H1 (cell line): Measurements from ENCODE around the gene DSCAM. TPM values are rescaled to one million over a fixed set of nuclear protein-coding genes. Genes with fewer than 3 reads are reported as not detected.

Experiments used
- CTCF ChIA-PET: fragments of 300-600 bp; sonication (Branson Sonifier 250); formaldehyde crosslinking; loops from one replicate; lab custom pipeline; 2021; ENCODE audit not compliant: partially characterized antibody; lab: Charles Lee
- POLR2A ChIA-PET: fragments of 300-600 bp; sonication (Branson Sonifier 250); formaldehyde crosslinking; loops from one replicate; lab custom pipeline; 2021; ENCODE audit warnings: inconsistent platforms; ENCODE audit not compliant: partially characterized antibody; lab: Charles Lee
- DNase-seq, 2 experiments: peaks; one replicate each; pipeline versions ENCODE4 v3.0.0 to v3.0.0-alpha.2; 2010 to 2022; ENCODE audit warnings: low spot score in 2 of 2, low read depth in 1 of 2, mixed read lengths in 1 of 2
- FAIRE-seq: peaks from 2 replicates; lab custom pipeline; 2011; peaks lifted over from hg19 to GRCh38; lab: Jason Lieb, UNC
- H2AFZ ChIP-seq: 2 replicates; pipeline ENCODE4 v1.8.1; 2012; ENCODE audit warnings: low read length, inconsistent platforms
- H2AK5ac ChIP-seq: 2 replicates; pipeline ENCODE4 v1.6.1; 2013; ENCODE audit warnings: low read depth, low read length
- H2BK120ac ChIP-seq: replicated peaks from 2 replicates; pipeline ENCODE3; 2013; ENCODE audit warnings: low read depth, low read length, inconsistent platforms
- H2BK12ac ChIP-seq: 2 replicates; pipeline ENCODE4 v1.6.1; 2013; ENCODE audit warnings: low read depth, low read length
- H2BK15ac ChIP-seq: 2 replicates; pipeline ENCODE4 v1.6.1; 2013; ENCODE audit warnings: low read length
- H2BK20ac ChIP-seq: 2 replicates; pipeline ENCODE4 v1.6.1; 2013; ENCODE audit warnings: low read length
- H2BK5ac ChIP-seq: 2 replicates; pipeline ENCODE4 v1.6.1; 2013; ENCODE audit warnings: low read depth, low read length
- H3K14ac ChIP-seq: 2 replicates; pipeline ENCODE4 v1.6.1; 2013; ENCODE audit warnings: inconsistent platforms; ENCODE audit not compliant: insufficient read length
- H3K18ac ChIP-seq: 2 replicates; pipeline ENCODE4 v1.6.1; 2013; ENCODE audit warnings: low read length; ENCODE audit errors: extremely low read depth
- H3K23ac ChIP-seq: 2 replicates; pipeline ENCODE4 v1.6.1; 2013; ENCODE audit warnings: inconsistent platforms; ENCODE audit not compliant: insufficient read length
- H3K23me2 ChIP-seq: 2 replicates; pipeline ENCODE4 v1.6.1; 2013; ENCODE audit warnings: low read depth, low read length
- H3K27ac ChIP-seq: 2 replicates; pipeline ENCODE4 v1.6.1; 2011; ENCODE audit warnings: low read depth, low read length, inconsistent platforms
- H3K27me3 ChIP-seq, 4 experiments: replicated peaks in 1 of 4; 1 replicate in 1 of 4; 2 replicates in 3 of 4; pipeline versions ENCODE4 v1.6.1 to v1.8.1; 2011 to 2013; ENCODE audit warnings: low read length in 3 of 4, mild to moderate bottlenecking in 3 of 4, inconsistent platforms in 2 of 4, mixed read lengths in 2 of 4, moderate library complexity in 1 of 4; ENCODE audit not compliant: control insufficient read depth in 3 of 4, insufficient read depth in 3 of 4; ENCODE audit errors: extremely low read depth in 1 of 4
- H3K36me3 ChIP-seq, 4 experiments: 2 replicates each; pipeline versions ENCODE4 v1.6.1 to v1.8.1; 2011 to 2013; ENCODE audit warnings: mild to moderate bottlenecking in 4 of 4, low read length in 3 of 4, moderate library complexity in 2 of 4, control low read depth in 1 of 4, inconsistent platforms in 1 of 4; ENCODE audit not compliant: insufficient read depth in 4 of 4, control insufficient read depth in 2 of 4
- H3K4ac ChIP-seq: replicated peaks from 2 replicates; pipeline ENCODE3; 2013; ENCODE audit warnings: low read length, low read depth, mixed read lengths, inconsistent platforms; ENCODE audit not compliant: insufficient read length
- H3K4me1 ChIP-seq, 4 experiments: replicated peaks in 1 of 4; 1 replicate in 1 of 4; 2 replicates in 3 of 4; pipeline versions ENCODE4 v1.6.1 to v1.8.1; 2011 to 2013; ENCODE audit warnings: low read length in 3 of 4, inconsistent platforms in 2 of 4, mixed read lengths in 1 of 4; ENCODE audit not compliant: insufficient read depth in 4 of 4, control insufficient read depth in 3 of 4
- H3K4me2 ChIP-seq, 2 experiments: 2 replicates each; pipeline versions ENCODE4 v1.6.1 to v1.8.1; 2011 to 2013; ENCODE audit warnings: low read depth in 2 of 2, low read length in 2 of 2, control low read depth in 1 of 2, inconsistent platforms in 1 of 2, mild to moderate bottlenecking in 1 of 2; ENCODE audit not compliant: insufficient read depth in 1 of 2
- H3K4me3 ChIP-seq, 4 experiments: fragments of 200-600, 300-600 bp in 1 of 4; sonication (generic), shearing (Covaris generic), sonication (Bioruptor Twin) in 1 of 4; 2 replicates each; pipeline versions ENCODE4 v1.5.1 to v1.8.1; 2011 to 2016; ENCODE audit warnings: low read length in 4 of 4, low read depth in 3 of 4, control low read depth in 2 of 4, inconsistent platforms in 2 of 4, mild to moderate bottlenecking in 2 of 4, mixed read lengths in 1 of 4, moderate library complexity in 1 of 4; ENCODE audit not compliant: insufficient read depth in 2 of 4; ENCODE audit errors: extremely low read depth in 1 of 4
- H3K56ac ChIP-seq: replicated peaks from 2 replicates; pipeline ENCODE3; 2013; ENCODE audit warnings: low read depth, mild to moderate bottlenecking, mixed read lengths, low read length, inconsistent platforms; ENCODE audit not compliant: insufficient read length
- H3K79me1 ChIP-seq: 2 replicates; pipeline ENCODE4 v1.6.1; 2013; ENCODE audit warnings: low read depth, low read length, control low read depth
- H3K79me2 ChIP-seq, 2 experiments: 2 replicates each; pipeline versions ENCODE4 v1.6.1 to v1.8.1; 2012 to 2013; ENCODE audit warnings: low read length in 2 of 2, mild to moderate bottlenecking in 2 of 2, inconsistent platforms in 1 of 2; ENCODE audit not compliant: insufficient read depth in 2 of 2, control insufficient read depth in 1 of 2
- H3K9ac ChIP-seq, 4 experiments: replicated peaks in 1 of 4; 1 replicate in 1 of 4; 2 replicates in 3 of 4; pipeline versions ENCODE4 v1.6.1 to v1.8.1; 2011 to 2013; ENCODE audit warnings: low read depth in 3 of 4, low read length in 3 of 4, control low read depth in 2 of 4, mild to moderate bottlenecking in 2 of 4, moderate library complexity in 2 of 4, inconsistent platforms in 1 of 4; ENCODE audit errors: extremely low read depth in 1 of 4
- H3K9me3 ChIP-seq, 2 experiments: 2 replicates each; pipeline versions ENCODE4 v1.6.1 to v1.8.1; 2012 to 2013; ENCODE audit warnings: mild to moderate bottlenecking in 2 of 2, moderate library complexity in 2 of 2, control low read depth in 1 of 2, inconsistent platforms in 1 of 2, low read depth in 1 of 2, low read length in 1 of 2, mixed read lengths in 1 of 2; ENCODE audit not compliant: insufficient read depth in 2 of 2
- H4K20me1 ChIP-seq, 2 experiments: replicated peaks in 1 of 2; 2 replicates each; pipeline versions ENCODE3 to v1.8.1; 2011 to 2013; ENCODE audit warnings: inconsistent platforms in 2 of 2, low read length in 2 of 2, mild to moderate bottlenecking in 1 of 2; ENCODE audit not compliant: insufficient read depth in 2 of 2, control insufficient read depth in 1 of 2
- H4K5ac ChIP-seq: 2 replicates; pipeline ENCODE4 v1.6.1; 2013; ENCODE audit warnings: low read length, low read depth, mixed read lengths, inconsistent platforms; ENCODE audit not compliant: insufficient read length
- H4K8ac ChIP-seq: 2 replicates; pipeline ENCODE4 v1.8.0; 2013; ENCODE audit warnings: mild to moderate bottlenecking, moderate library complexity, low read length, inconsistent platforms; ENCODE audit not compliant: insufficient read depth; ENCODE audit errors: extremely low read depth
- H4K91ac ChIP-seq: replicated peaks from 2 replicates; pipeline ENCODE3; 2013; ENCODE audit warnings: low read length, mixed read lengths, inconsistent platforms; ENCODE audit not compliant: insufficient read length
- CBX8 ChIP-seq: fragments of 300-800, 300-1000 bp; sonication (generic); IDR thresholded peaks from 2 replicates; pipeline ENCODE4 v1.7.1; 2016; ENCODE audit warnings: low read depth, low read length, borderline replicate concordance
- HDAC2 ChIP-seq, 2 experiments: fragments of 300-600 bp in 1 of 2; sonication (generic) in 1 of 2; IDR thresholded peaks; 2 replicates each; pipeline ENCODE4 v1.6.1; 2011 to 2012; ENCODE audit warnings: low read depth in 2 of 2, low read length in 2 of 2, mild to moderate bottlenecking in 2 of 2, moderate library complexity in 2 of 2, borderline replicate concordance in 1 of 2, inconsistent platforms in 1 of 2
- HDAC6 ChIP-seq: IDR thresholded peaks from one replicate; pipeline ENCODE4 v1.7.1; 2012; ENCODE audit warnings: low read depth, mild to moderate bottlenecking, inconsistent platforms, low read length, moderate library complexity
- JUND ChIP-seq: IDR thresholded peaks from 2 replicates; pipeline ENCODE4 v1.6.1; 2011; ENCODE audit warnings: mild to moderate bottlenecking, improper control_type of control experiment, low read length
- KDM1A ChIP-seq: fragments of 200-600, 300-600 bp; sonication (generic); IDR thresholded peaks from 2 replicates; pipeline ENCODE4 v1.7.1; 2016; ENCODE audit warnings: mild to moderate bottlenecking, low read length, borderline replicate concordance
- KDM5A ChIP-seq: fragments of 200-600 bp; IDR thresholded peaks from 2 replicates; pipeline ENCODE4 v1.7.1; 2012; ENCODE audit warnings: mild to moderate bottlenecking, low read length, inconsistent platforms, mixed read lengths
- NRF1 ChIP-seq: IDR thresholded peaks from 2 replicates; pipeline ENCODE4 v1.6.1; 2011; ENCODE audit warnings: mild to moderate bottlenecking, low read depth, low read length, improper control_type of control experiment
- RAD21 ChIP-seq, 2 experiments: IDR thresholded peaks in 1 of 2; conservative IDR thresholded peaks in 1 of 2; 2 replicates each; pipeline ENCODE4 v1.6.1; 2011; ENCODE audit warnings: low read depth in 2 of 2, low read length in 2 of 2, improper control_type of control experiment in 1 of 2, inconsistent platforms in 1 of 2, mild to moderate bottlenecking in 1 of 2, moderate library complexity in 1 of 2
- RBBP5 ChIP-seq: IDR thresholded peaks from 2 replicates; pipeline ENCODE4 v1.7.1; 2012; ENCODE audit warnings: low read depth, mild to moderate bottlenecking, inconsistent platforms, low read length, moderate library complexity, borderline replicate concordance
- RNF2 ChIP-seq: fragments of 200-900, 300-1000 bp; sonication (generic); IDR thresholded peaks from 2 replicates; pipeline ENCODE4 v1.7.1; 2016; ENCODE audit warnings: borderline replicate concordance, low read depth, mild to moderate bottlenecking, antibody characterized with exemption, low read length; ENCODE audit not compliant: poor library complexity, severe bottlenecking; ENCODE audit errors: missing control alignments
- SIRT6 ChIP-seq: IDR thresholded peaks from one replicate; pipeline ENCODE4 v1.7.1; 2012; ENCODE audit warnings: low read length, inconsistent platforms
- SP1 ChIP-seq: IDR thresholded peaks from 2 replicates; pipeline ENCODE4 v1.6.1; 2011; ENCODE audit warnings: low read depth, low read length
- SUZ12 ChIP-seq: fragments of 200-600 bp; sonication (generic); IDR thresholded peaks from 2 replicates; pipeline ENCODE4 v1.6.1; 2012; ENCODE audit warnings: mild to moderate bottlenecking, inconsistent platforms, low read length, moderate library complexity, mixed read lengths
- TCF12 ChIP-seq: IDR thresholded peaks from 2 replicates; pipeline ENCODE4 v1.6.1; 2011; ENCODE audit warnings: low read depth, mild to moderate bottlenecking, low read length
- ZNF274 ChIP-seq: IDR thresholded peaks from 2 replicates; pipeline ENCODE4 v1.7.0; 2012; ENCODE audit warnings: low read length, borderline replicate concordance; ENCODE audit errors: extremely low read depth
- WGBS, 2 experiments: shearing (Covaris generic) in 1 of 2; methylation state at CpG; one replicate each; pipeline versions ENCODE4 v1.1.6 to v1.1.7; 2013 to 2015; ENCODE audit warnings: low lambda C conversion rate in 2 of 2, mixed read lengths in 2 of 2, inconsistent platforms in 1 of 2, low coverage in 1 of 2, missing lambda C conversion rate in 1 of 2; ENCODE audit not compliant: insufficient replicate concordance in 2 of 2, insufficient coverage in 1 of 2, insufficient read length in 1 of 2; ENCODE audit errors: extremely low coverage in 1 of 2, missing lambda C conversion rate in 1 of 2; 5-methylcytosine and 5-hydroxymethylcytosine counted together
- polyA plus RNA-seq, 7 experiments: library from polyadenylated mRNA; depleted of rRNA in 3 of 7; stranded (reverse) in 5 of 7; unstranded in 2 of 7; fragments of >200 nt in 5 of 7; fragments of 200-250 nt in 2 of 7; gene quantifications; 1 replicate in 5 of 7; 2 replicates in 1 of 7; 4 replicates in 1 of 7; pipeline versions ENCODE4 v1.2.1 to v1.2.3, GENCODE V29; 2011 to 2013; ENCODE audit warnings: missing spikeins in 2 of 7, mixed read lengths in 2 of 7
- total RNA-seq: library from RNA; stranded (reverse); fragmentation: NEBNext Ultra II Directional; extraction: Animal tissue kit (Norgen Biotek cat#: 25700); gene quantifications from 2 replicates; pipeline ENCODE4 v1.2.1, GENCODE V29; 2021

DSCAM gene
- total and polyA plus RNA-seq, 2 of the 8 experiments (the other 6 are each of a cell fraction or from before 2014, with no cell fraction given): 0.02 to 0.15 TPM

DNA sequence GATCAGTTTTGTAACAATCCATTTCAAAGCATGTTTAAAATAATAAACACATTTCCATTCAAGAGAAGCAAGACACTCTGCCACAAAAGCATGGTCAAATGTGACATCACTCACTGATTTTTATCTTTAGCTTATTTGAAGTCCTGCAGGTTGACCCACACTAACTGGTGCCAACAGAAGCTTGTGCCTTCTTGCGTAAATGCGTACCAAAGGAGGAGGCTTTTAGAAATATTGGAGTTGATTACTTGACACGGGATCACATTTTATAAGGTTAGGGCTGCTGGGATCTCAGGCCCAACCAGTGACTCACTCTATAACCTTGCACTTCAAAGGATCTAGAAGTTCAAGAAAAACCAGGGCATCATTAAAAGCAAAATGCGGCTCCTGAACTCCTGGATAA is 776.1 kb downstream of the DSCAM start:
- 88% methylated on average over 4 of the region's 4 CpGs; no CpG with 5 or more reads in 1 of the 2 experiments for WGBS, 2 experiments
- FAIRE-seq: no peak
- Histone ChIP-seq H3K79me2 (no peaks in the 10 kb centered on the region), H3K4ac (no peak overlapping the region), H2BK5ac (no peak overlapping the region), H3K9me3 (no peaks in the 10 kb centered on the region), H4K8ac (no peak overlapping the region), H2AK5ac (no peak overlapping the region), H2AFZ (no peak overlapping the region), H3K9ac (no peak overlapping the region), H3K14ac (no peak overlapping the region), H2BK20ac (no peak overlapping the region), H3K23ac (no peak overlapping the region), H2BK12ac (no peak overlapping the region), H3K18ac (no peak overlapping the region), H4K91ac (no peak overlapping the region), H3K27me3 (no peaks in the 10 kb centered on the region), H3K27ac (no peak overlapping the region), H4K5ac (no peak overlapping the region), H3K4me1 (no peaks in the 10 kb centered on the region), H3K36me3 (no peaks in the 10 kb centered on the region), H2BK15ac (no peak overlapping the region), H3K56ac (no peak overlapping the region), H2BK120ac (no peak overlapping the region), H3K79me1 (no peaks in the 10 kb centered on the region), H3K4me2 (no peak overlapping the region), H4K20me1 (no peaks in the 10 kb centered on the region), H3K4me3 (no peak overlapping the region), H3K23me2 (peaks cover 1% of the 10 kb centered on the region)
- DNase-seq: no peak
- ChIA-PET CTCF (no interaction called here), POLR2A (no interaction called here)
- TF ChIP-seq CBX8: no peak
- TF ChIP-seq SP1: no peak
- TF ChIP-seq TCF12: no peak
- TF ChIP-seq HDAC2 (IDR thresholded peaks at IDR 0.05; ENCODE audit: borderline replicate concordance in 1 of 2, low read depth in 2 of 2, low read length in 2 of 2): no peak
- no peak for TF ChIP-seq ZNF274
- no peak for TF ChIP-seq KDM5A
- TF ChIP-seq HDAC6: no peak
- no peak for TF ChIP-seq NRF1
- TF ChIP-seq SUZ12: no peak
- no peak for TF ChIP-seq RNF2
- TF ChIP-seq SIRT6: no peak
- no peak for TF ChIP-seq RAD21 (IDR thresholded peaks at IDR 0.05 in 1 of 2, conservative IDR thresholded peaks at IDR 0.05 in 1 of 2; ENCODE audit: low read depth in 2 of 2, low read length in 2 of 2)
- TF ChIP-seq RBBP5: no peak
- TF ChIP-seq KDM1A: no peak
- TF ChIP-seq JUND: no peak
